Ectodermal cell (in vitro differentiated cells): ENCODE measurements around the gene USP35.
"Not testable (repeated sequence)": the region's sequence is repeated elsewhere in the genome, so short reads cannot be mapped to it uniquely, and the experiment has no call there.

Experiments used
- H3K27ac ChIP-seq: 2 replicates; pipeline ENCODE4 v1.7.0; 2013; ENCODE audit warnings: mild to moderate bottlenecking, low read depth, low read length; ENCODE audit not compliant: insufficient read depth, poor library complexity, severe bottlenecking
- H3K27me3 ChIP-seq: 2 replicates; pipeline ENCODE4 v1.7.0; 2013; ENCODE audit warnings: mild to moderate bottlenecking, low read length; ENCODE audit not compliant: insufficient read depth, control insufficient read depth, poor library complexity, severe bottlenecking
- H3K36me3 ChIP-seq: one replicate; pipeline ENCODE4 v1.7.0; 2013; ENCODE audit warnings: low read length; ENCODE audit not compliant: control insufficient read depth, insufficient read depth
- H3K4me1 ChIP-seq: one replicate; pipeline ENCODE4 v1.7.0; 2013; ENCODE audit warnings: low read length; ENCODE audit not compliant: control insufficient read depth, insufficient read depth
- H3K4me3 ChIP-seq: 2 replicates; pipeline ENCODE4 v1.7.0; 2013; ENCODE audit warnings: low read depth, low read length, control low read depth; ENCODE audit not compliant: insufficient read depth
- H3K9me3 ChIP-seq: 2 replicates; pipeline ENCODE4 v1.7.0; 2013; ENCODE audit warnings: mild to moderate bottlenecking, low read length, moderate library complexity; ENCODE audit not compliant: control insufficient read depth
- WGBS, 2 experiments: methylation state at CpG; one replicate each; pipeline ENCODE4 v1.1.7; 2013; ENCODE audit warnings: missing lambda C conversion rate in 2 of 2; 5-methylcytosine and 5-hydroxymethylcytosine counted together

Gene USP35

DNA sequence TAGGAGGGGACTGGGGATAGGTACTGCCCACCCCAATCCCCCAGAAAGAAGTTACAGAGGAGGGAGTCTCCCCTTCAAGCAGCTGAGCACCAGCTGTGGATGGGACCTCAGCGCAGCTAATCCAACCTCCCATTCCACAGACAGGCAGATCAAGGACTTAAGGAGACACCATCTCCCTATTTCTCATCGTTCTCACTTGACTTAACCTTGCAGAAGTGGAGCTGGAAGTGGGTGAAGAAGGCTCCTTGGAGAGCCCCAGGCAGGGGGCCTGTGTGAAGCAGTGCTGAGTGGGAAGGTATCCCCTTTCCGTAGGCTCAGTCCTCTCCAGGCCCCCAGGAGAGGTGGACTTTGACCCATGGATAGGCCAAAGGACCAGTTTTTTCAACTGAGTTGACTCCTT is 27.3 kb downstream of the USP35 start:
- peaks cover 9% of the 10 kb centered on the region for H3K36me3 ChIP-seq

DNA sequence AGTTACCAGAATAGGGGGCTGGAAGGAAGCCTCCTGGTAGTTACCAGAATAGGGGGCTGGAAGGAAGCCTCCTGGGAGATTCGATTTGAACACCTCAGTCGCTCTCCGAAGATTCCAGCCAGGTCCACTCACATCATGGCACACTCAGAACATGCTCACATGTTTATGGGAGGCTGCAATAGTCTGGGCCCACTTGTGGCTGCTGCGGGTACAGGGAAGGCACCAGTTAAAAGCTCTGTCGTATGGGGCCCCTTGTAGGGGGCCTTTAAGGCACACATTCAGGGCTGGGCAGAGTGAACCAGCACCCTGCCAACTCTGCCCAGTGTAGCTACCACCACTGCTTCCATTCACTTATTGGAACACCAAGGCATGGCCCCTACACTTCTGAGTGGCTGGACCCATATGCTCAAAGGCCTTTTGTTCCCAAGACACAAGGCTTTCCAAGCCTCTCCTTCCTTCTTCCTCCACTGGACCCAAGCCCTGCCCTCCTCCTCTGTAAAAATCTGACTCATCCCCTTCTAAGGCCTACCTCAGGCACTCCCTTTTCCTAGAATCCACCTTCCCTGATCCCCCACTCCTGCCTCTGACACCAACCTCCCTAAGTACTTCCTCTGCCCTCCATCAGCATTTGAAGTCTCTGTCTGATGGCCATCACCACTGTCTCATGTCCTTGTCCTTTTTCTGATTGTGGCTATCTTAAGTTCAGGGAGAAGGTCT is 28.0 kb downstream of the USP35 start:
- WGBS, 2 experiments = 91 to 96% methylated on average over 5 of the region's 5 CpGs
- Histone ChIP-seq H3K27me3 (no peaks in the 10 kb centered on the region), H3K36me3 (peaks cover 16% of the 10 kb centered on the region), H3K4me1 (no peaks in the 10 kb centered on the region), H3K9me3 (no peaks in the 10 kb centered on the region), H3K4me3 (no peak overlapping the region), H3K27ac (no peak overlapping the region)

More for the DNA sequence above, 27.3 kb downstream of the USP35 start:
- H3K27ac ChIP-seq = no peak overlapping the region
- H3K4me3 ChIP-seq = no peak overlapping the region
- H3K27me3 ChIP-seq = no peaks in the 10 kb centered on the region
- no peaks in the 10 kb centered on the region for H3K9me3 ChIP-seq
- WGBS, 2 experiments = 95 to 96% methylated on average over 3 of the region's 3 CpGs
- H3K4me1 ChIP-seq = no peaks in the 10 kb centered on the region

DNA sequence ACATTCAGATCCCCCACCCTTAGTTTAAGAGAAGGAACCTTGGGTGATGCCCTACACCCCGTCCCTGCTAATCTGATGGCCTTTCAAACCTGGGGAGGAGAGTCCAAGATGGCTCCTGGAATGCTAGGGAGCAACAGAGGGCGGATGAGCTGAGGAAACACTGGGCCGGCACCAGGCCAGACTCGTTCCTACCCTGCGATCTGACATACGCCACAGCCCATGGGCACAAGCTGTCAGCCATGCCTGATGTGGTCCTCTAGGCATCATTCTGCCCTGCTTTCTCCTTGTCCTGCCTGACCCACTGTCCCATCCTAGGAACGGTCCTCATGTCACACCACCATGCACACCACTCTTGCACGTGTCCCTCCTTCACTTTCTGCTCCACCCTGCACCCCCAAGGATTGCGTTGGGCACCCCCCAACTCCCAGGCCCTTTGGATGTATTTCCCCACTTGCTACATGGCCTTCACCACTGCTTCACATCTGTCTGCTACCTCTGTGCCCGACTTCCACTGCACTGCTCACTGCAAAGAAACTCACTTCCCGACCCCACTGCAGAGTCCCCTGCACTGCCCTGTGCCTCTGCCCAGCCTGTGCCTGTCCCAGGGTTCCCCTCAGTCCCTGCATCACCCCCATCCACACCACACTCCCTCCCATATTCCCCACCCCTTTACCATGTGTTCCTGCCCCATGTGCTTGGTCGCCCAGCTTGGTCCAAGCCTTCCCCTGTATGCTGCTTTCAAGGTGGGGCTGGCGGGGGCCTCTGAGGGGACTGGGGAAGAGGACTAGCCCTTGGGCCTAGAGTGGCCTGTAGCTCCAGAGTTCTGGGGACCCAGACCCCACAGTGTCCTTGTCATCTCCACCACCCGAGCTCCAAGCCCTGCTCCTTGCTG is 29.2 kb downstream of the USP35 start:
- H3K4me1 ChIP-seq = no peaks in the 10 kb centered on the region
- no peaks in the 10 kb centered on the region for H3K9me3 ChIP-seq
- peaks cover 22% of the 10 kb centered on the region for H3K36me3 ChIP-seq
- no peak overlapping the region for H3K27ac ChIP-seq
- no peaks in the 10 kb centered on the region for H3K27me3 ChIP-seq
- H3K4me3 ChIP-seq = no peak overlapping the region
- 94 to 95% methylated on average over 14 of the region's 14 CpGs for WGBS, 2 experiments

DNA sequence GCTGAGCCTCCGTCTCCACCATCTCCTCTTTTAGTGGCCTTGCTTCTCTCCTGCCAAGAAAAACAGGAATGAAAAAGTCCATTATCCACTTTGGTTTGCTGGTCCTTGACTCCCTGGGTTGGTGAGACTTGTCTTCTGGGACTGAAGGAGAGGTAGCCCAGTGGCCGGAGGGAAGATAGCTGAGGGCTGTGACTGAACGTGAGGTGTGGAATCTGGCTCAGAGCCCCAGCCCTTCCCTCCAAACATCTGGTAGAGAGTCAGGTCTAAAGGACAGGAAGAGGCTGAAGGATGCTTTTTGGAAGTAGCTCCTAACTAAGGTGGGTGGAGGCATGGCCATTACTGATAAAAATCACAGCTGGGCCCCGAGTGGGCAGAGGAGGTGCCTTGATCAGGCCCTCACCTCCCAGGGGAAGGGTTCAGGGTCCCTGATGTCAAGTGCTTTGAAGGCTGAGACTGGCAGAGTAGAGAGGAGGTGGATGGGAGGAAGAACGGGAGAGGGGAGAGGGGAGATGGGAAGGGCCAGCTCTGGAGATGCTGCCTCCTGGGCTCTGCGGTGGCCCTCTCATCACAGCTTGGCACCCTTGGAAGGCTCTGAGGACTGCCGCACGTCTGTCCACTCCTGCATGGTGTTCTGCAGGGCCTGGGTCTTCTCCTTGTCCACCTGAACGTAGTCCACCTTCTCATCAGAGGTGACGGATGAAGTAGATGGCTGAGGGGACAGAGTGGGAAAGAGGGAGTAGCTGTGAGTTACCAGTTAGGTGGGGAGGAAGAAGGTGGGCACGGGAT is 30.2 kb downstream of the USP35 start:
- Histone ChIP-seq H3K4me1 (no peaks in the 10 kb centered on the region), H3K4me3 (no peak overlapping the region), H3K9me3 (no peaks in the 10 kb centered on the region), H3K36me3 (peaks cover 26% of the 10 kb centered on the region), H3K27ac (no peak overlapping the region), H3K27me3 (no peaks in the 10 kb centered on the region)
- 95 to 96% methylated on average over 11 of the region's 11 CpGs for WGBS, 2 experiments

DNA sequence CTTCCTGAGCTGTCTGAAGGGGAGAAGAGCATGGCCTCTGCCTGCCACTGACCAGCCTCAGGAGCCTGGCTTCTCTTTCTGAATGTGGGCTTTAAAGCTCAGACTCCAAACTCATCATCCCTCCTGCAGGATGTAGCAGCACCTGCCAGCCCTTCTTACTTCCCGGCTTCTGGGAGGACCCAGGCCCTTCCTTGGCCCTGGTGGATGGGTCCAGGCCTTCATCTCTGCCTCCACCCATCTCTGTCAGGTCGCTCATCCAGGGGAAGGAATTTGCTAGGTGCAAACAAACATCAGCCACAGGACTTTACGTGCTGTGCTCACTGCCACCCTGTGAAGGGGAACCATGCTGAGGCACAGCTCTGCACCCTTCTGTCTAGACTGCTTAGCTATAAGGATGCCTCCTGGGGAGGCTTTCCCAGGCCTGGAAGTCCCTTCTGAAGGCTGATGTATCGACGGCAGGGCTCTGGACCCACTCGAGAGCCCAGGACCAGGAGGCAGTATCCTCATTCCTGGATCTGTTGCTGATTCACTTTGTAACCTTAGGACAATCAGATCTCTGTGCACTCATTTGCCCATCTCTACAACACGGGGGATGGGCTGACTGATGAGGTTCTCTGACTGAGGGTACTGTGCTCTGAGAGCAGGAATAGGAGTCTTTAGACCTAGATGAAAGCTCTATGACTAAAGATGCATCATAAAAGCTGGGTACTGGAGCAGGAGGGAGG is 30.9 kb downstream of the USP35 start:
- Histone ChIP-seq H3K9me3 (no peaks in the 10 kb centered on the region), H3K27me3 (no peaks in the 10 kb centered on the region), H3K27ac (no peak overlapping the region), H3K4me3 (no peak overlapping the region), H3K36me3 (peaks cover 26% of the 10 kb centered on the region), H3K4me1 (no peaks in the 10 kb centered on the region)
- WGBS, 2 experiments = 93 to 95% methylated on average over 7 of the region's 7 CpGs

DNA sequence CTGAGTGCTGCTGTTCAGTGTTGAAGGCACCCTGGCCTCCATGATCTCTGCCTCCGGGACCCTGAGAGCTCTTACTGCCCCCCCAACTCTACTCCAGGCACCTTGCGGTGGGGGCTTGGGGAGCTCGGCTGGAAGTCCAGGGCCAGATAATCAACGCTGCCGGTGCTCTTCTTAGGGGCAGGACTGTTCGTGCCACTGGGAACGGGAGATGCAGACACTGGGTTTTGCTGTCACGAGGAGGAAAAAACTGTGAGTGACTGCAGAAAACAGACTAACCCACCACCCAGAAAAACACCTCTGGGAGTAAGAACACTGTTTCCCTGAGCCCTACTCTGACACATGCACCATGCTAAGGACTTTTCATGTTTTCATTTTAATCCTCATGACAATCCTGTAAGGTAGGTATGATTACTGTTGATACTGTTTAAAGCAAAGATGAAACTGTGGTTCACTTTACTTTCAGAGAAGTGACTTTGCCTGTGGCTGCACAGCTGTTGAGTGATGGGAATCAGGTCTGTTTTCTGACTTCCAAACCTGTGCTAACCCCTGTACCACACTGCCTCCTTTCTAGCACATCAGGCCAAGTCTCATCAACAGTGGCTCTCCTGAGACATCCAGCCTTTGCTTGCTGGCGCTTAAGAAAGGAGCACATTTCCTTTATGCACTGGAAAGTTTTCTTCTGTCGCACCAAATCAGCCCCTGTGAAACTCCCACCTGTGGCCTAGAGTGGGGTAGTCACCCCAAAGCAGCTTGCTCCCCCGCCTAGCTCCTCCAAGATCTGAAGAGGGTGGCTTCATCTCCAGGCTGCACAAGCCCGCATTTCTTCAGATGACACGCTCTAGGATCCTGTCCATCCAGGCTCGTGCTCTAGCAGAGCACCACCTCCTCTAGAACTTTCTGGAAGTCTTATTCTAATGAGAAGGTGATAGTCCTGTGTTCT is 31.8 kb downstream of the USP35 start:
- Histone ChIP-seq H3K27me3 (no peaks in the 10 kb centered on the region), H3K9me3 (no peaks in the 10 kb centered on the region), H3K27ac (no peak overlapping the region), H3K4me1 (no peaks in the 10 kb centered on the region), H3K36me3 (peaks cover 34% of the 10 kb centered on the region), H3K4me3 (no peak overlapping the region)
- WGBS, 2 experiments = 95% methylated on average over 14 of the region's 14 CpGs

DNA sequence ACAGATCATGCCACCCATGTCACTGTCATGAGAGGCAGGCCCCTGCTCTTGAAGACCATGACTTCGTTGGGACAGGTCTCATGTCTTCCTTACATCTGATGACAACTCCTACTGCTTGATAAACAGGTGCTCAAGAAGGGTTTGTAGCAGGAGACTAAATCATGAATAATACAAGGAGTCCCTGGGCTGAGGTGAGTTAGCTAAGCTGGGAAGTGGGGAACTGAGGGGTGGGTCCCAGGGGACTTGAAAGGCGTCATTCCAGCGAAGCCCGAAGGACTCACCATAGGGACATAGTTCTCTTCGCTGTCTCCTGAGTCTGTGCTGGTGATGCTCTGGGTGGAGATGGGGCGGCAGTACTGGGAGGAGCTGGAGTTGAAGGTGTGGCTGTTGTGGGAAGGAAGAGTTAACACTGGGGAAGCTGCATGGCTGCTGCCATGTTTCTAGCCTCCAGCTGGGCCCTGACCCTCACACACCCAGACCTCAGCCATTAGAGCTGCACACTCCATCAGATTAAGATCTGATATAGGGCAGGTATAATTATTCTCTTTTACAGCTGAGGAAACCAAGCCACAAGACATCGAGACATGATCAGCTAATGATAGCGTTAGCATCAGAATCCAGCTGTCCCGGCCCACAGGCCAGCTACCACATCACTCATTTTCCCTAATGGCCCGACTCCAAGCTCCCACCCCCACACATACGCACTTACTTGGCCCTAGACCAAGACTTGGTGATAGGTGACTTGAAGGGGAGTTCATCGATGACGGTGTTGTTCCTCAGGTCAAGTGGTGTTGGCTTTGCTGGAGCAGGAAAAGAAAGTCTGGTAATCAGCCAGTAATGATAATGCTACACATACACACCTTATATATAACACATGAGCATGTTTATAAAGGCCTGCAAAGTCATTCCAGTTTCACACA is 32.9 kb downstream of the USP35 start:
- no peak overlapping the region for H3K27ac ChIP-seq
- H3K4me1 ChIP-seq = no peaks in the 10 kb centered on the region
- H3K36me3 ChIP-seq = peaks cover 31% of the 10 kb centered on the region
- H3K4me3 ChIP-seq = no peak overlapping the region
- 90 to 95% methylated on average over 10 to 13 of the region's 13 CpGs for WGBS, 2 experiments
- no peaks in the 10 kb centered on the region for H3K27me3 ChIP-seq
- H3K9me3 ChIP-seq = no peaks in the 10 kb centered on the region

DNA sequence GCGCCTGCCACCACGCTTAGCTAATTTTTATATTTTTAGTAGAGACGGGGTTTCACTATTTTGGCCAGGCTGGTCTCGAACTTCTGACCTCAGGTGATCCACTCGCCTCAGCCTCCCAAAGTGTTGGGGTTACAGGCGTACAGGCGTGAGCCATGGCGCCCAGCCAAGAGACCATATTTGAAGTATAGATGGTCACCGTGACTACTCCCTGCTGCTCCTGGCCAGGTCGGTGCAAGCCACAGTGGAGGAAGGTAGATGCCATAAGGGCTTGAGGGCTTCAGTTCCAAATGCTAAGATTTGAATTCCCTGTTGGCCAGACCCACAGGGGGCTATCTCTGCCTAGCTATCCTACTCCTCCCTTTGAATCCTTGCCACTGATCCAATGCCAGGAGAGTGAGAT is 34.0 kb downstream of the USP35 start:
- H3K9me3 ChIP-seq, H3K27ac ChIP-seq, H3K27me3 ChIP-seq, H3K4me3 ChIP-seq, H3K4me1 ChIP-seq: not testable (repeated sequence)
- peaks cover 31% of the 10 kb centered on the region for H3K36me3 ChIP-seq
- WGBS, 2 experiments = 85 to 86% methylated on average over 10 of the region's 10 CpGs
